TTC549 (cell line): ENCODE data around the gene FADD.
"Not testable (repeated sequence)": the region's sequence is repeated elsewhere in the genome, so short reads cannot be mapped to it uniquely, and the experiment has no call there.

ENCODE experiments used
- FAIRE-seq: peaks from 2 replicates; lab custom pipeline; 2012; peaks lifted over from hg19 to GRCh38; lab: Jason Lieb, UNC

The FADD gene

GRCh38 chr11:70182266-70182665 is 20.8 kb upstream of the FADD start:
- FAIRE-seq = no peak

- no peak for FAIRE-seq
Measured at GRCh38 chr11:70183032-70183431, 20.1 kb upstream of the FADD start.

GRCh38 chr11:70183483-70184176 is 19.5 kb upstream of the FADD start:
- FAIRE-seq = no peak

- no peak for FAIRE-seq
Measured at GRCh38 chr11:70184396-70184795, 18.7 kb upstream of the FADD start.

- no peak for FAIRE-seq
Measured at GRCh38 chr11:70185348-70186055, 17.6 kb upstream of the FADD start.

GRCh38 chr11:70186420-70186819 is 16.7 kb upstream of the FADD start:
- no peak for FAIRE-seq

- FAIRE-seq = no peak
Measured at GRCh38 chr11:70186936-70187335, 16.2 kb upstream of the FADD start.

- no peak for FAIRE-seq
Measured at GRCh38 chr11:70187771-70188170, 15.3 kb upstream of the FADD start.

GRCh38 chr11:70189622-70190021 is 13.5 kb upstream of the FADD start:
- FAIRE-seq = no peak

- FAIRE-seq = no peak
Measured at GRCh38 chr11:70191495-70192140, 11.5 kb upstream of the FADD start.

GRCh38 chr11:70192666-70193410 is 10.3 kb upstream of the FADD start:
- no peak for FAIRE-seq

GRCh38 chr11:70193411-70194292 is 9.4 kb upstream of the FADD start:
- FAIRE-seq = no peak

GRCh38 chr11:70194792-70195791 is 8.0 kb upstream of the FADD start:
- no peak for FAIRE-seq

GRCh38 chr11:70200212-70200844 is 2.8 kb upstream of the FADD start:
- no peak for FAIRE-seq

GRCh38 chr11:70201047-70201446 is 2.0 kb upstream of the FADD start:
- not testable (repeated sequence) for FAIRE-seq

- no peak for FAIRE-seq
Measured at GRCh38 chr11:70201882-70202861, 924 bp upstream of the FADD start.

- no peak for FAIRE-seq
Measured at GRCh38 chr11:70203751-70204465, 812 bp downstream of the FADD start.

- FAIRE-seq = no peak
Measured at GRCh38 chr11:70204466-70204799, 1.3 kb downstream of the FADD start.
